GM12892 (cell line): ENCODE data around the gene NTPCR.
"Not testable (repeated sequence)": the region's sequence is repeated elsewhere in the genome, so short reads cannot be mapped to it uniquely, and the experiment has no call there.

Experiments used
- DNase-seq: peaks from one replicate; pipeline ENCODE4 v3.0.0; 2011; ENCODE audit not compliant: insufficient read length
- FAIRE-seq: peaks from 2 replicates; lab custom pipeline; 2011; peaks lifted over from hg19 to GRCh38; lab: Jason Lieb, UNC
- POLR2A ChIP-seq: IDR thresholded peaks from 2 replicates; pipeline ENCODE4 v1.6.1; 2011; ENCODE audit warnings: low read depth, low read length, control low read depth
- POLR2AphosphoS5 ChIP-seq: IDR thresholded peaks from 2 replicates; pipeline ENCODE4 v1.6.1; 2011; ENCODE audit warnings: low read depth, low read length, control low read depth
- TAF1 ChIP-seq: IDR thresholded peaks from 2 replicates; pipeline ENCODE4 v1.6.1; 2011; ENCODE audit warnings: low read depth, mild to moderate bottlenecking, control low read depth, low read length, borderline replicate concordance

NTPCR gene

DNA sequence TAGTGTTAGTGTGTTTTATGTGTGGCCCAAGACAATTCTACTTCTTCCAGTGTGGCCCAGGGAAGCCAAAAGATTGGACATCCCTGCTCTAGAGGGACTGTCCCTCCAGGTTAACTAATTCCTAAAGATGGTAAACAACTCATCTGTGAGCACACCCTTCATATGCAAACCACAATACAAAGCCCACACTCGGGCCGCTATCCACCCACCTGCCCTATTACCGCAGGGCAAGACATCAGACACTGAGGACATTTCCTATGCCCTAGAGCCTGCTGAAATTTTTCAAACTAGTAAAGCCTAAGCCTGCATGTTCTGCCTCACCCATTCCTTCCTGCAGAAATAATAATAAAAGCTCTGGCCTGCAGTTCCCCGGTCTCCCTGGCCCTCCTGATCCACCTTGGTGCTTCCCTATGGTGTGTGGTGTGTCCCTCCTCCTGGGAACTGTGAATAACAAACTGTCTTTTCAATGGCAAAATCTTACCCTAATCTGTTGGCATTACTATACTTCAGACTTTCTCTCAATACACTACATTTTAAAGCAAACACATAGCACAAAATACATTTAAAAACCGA is 39.3 kb upstream of the NTPCR start:
- TF ChIP-seq POLR2AphosphoS5, result no peak
- no peak for TF ChIP-seq TAF1
- TF ChIP-seq POLR2A, result no peak
- DNase-seq (no peak), FAIRE-seq (no peak)

- TF ChIP-seq TAF1 (no peak), POLR2AphosphoS5 (no peak), POLR2A (no peak)
- FAIRE-seq (no peak), DNase-seq (no peak)
Measured at GRCh38 chr1:232912845-232913580, 37.4 kb upstream of the NTPCR start.

DNA sequence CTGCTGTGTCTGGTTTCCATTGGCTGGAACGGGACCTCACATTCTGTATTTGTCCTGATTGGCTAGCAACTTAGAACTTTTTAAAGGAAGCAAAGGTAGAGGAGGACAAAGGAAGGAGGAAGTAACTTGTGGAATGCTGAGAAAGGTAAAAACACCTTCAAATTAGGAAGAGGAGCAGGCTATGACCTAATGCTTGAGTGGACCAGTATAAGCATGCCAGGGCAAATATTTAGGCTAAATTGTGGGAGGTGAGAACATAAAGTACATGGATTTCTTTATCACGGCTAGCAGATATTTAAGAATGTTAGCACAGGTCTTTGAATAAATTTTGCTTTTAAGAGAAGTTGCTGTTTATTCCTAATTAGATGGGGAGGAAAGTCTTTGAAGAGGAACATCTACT is 36.1 kb upstream of the NTPCR start:
- DNase-seq, FAIRE-seq: not testable (repeated sequence)

DNA sequence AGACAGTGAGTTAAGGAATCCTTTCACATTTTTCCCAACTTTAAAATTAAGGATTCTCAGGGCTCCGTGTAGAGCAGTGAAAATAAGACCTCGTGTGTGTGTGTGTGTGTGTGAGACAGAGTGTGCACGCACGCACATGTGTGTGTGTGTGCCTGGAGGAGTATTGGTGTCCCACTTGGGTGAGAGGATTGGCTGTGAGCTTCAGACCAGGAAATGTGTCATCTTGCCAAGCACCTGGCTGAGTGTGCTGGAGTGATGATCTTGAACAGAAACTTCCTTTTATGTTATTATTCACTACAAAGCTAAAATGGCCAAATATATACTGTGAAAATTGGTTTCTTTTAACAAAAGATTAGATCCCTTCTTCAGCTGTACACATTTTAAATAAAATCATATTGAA is 35.2 kb upstream of the NTPCR start:
- TF ChIP-seq POLR2A (no peak), TAF1 (no peak), POLR2AphosphoS5 (no peak)
- FAIRE-seq, result no peak
- DNase-seq, result no peak

- TF ChIP-seq TAF1, result no peak
- no peak for TF ChIP-seq POLR2AphosphoS5
- TF ChIP-seq POLR2A, result no peak
- DNase-seq, result no peak
- peak; percentile 86 for FAIRE-seq
Measured at GRCh38 chr1:232917053-232917452, 33.4 kb upstream of the NTPCR start.

- FAIRE-seq, result no peak
- DNase-seq, result no peak
- TF ChIP-seq POLR2A (no peak), POLR2AphosphoS5 (no peak), TAF1 (no peak)
Measured at GRCh38 chr1:232921381-232921780, 29.0 kb upstream of the NTPCR start.

GRCh38 chr1:232922485-232922884 is 27.9 kb upstream of the NTPCR start:
- FAIRE-seq (no peak), DNase-seq (no peak)
- TF ChIP-seq TAF1 (no peak), POLR2AphosphoS5 (no peak), POLR2A (no peak)

GRCh38 chr1:232923739-232924386 is 26.5 kb upstream of the NTPCR start:
- TF ChIP-seq TAF1 (no peak), POLR2AphosphoS5 (no peak), POLR2A (no peak)
- DNase-seq (no peak), FAIRE-seq (no peak)

- no peak for TF ChIP-seq TAF1
- no peak for TF ChIP-seq POLR2A
- TF ChIP-seq POLR2AphosphoS5, result no peak
- DNase-seq (no peak), FAIRE-seq (no peak)
Measured at GRCh38 chr1:232924874-232925273, 25.5 kb upstream of the NTPCR start.

DNA sequence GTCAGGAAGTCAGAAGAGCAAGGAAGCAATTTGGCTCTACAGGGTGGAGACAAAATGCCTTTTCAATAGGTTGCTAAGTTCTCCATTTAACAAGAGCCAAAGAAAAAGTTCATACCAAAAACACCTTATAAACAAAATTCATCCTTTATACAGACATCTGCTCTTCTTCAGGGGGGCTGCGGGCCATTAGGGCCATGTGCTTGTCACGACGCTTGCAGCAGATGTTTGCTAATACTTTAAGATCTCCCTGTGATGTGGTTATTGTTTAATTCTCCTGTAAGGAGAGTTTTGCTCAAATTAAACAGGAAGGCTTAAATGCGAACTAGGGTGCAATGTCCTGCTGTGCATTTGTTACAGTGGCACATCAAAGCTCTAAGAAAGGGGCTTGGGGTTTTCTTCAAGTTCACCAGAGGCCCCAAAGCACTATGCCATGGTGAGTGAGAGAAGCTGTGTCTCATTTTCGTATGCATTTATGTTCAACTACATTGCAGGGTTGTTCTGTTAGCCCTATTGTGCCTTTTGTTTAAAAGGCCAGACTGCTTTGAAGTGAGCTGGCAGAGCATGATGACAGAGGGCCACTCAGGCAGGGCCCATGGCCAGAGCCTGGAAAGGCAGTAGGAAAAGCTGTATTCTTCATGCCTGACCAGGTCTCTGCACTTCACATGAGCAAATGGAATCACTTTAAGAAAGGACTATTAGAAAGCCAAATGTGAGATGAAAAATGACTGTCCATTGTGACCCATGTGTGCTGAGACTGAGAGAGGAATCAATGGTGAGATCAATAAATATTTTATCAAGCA is 24.8 kb upstream of the NTPCR start:
- no peak for TF ChIP-seq TAF1
- TF ChIP-seq POLR2A, result no peak
- no peak for TF ChIP-seq POLR2AphosphoS5
- FAIRE-seq (peak; percentile 5), DNase-seq (no peak)

DNA sequence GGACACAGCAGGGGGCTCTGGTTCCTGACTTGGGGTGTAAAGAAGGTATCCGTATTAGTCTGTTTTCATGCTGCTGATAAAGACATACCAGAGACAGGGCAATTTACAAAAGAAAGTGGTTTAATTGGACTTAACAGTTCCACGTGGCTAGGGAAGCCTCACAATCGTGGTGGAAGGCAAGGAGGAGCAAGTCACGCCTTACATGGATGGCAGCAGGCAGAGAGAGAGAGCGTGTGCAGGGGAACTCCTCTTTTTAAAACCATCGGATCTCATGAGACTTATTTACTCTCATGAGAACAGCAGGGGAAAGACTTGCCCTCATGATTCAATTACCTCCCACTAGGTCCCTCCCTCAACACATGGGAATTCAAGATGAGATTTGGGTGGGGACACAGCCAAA is 23.2 kb upstream of the NTPCR start:
- FAIRE-seq, DNase-seq: not testable (repeated sequence)
